ENCODE data around the gene LGALS9C. TPM values are rescaled to one million over a fixed set of nuclear protein-coding genes. Genes with fewer than 3 reads are reported as not detected.
"Not testable (repeated sequence)": the region's sequence is repeated elsewhere in the genome, so short reads cannot be mapped to it uniquely, and the experiment has no call there.

The LGALS9C gene
- total RNA-seq, 1 donor from 2014 or later: not detected

- not testable (repeated sequence) for H3K36me3 Mint-ChIP-seq (ENCODE audit: unreplicated experiment); H3K4me3 Mint-ChIP-seq (ENCODE audit: unreplicated experiment); H3K27me3 Mint-ChIP-seq (ENCODE audit: unreplicated experiment); H3K9me3 Mint-ChIP-seq (ENCODE audit: unreplicated experiment); H3K27ac Mint-ChIP-seq (ENCODE audit: unreplicated experiment); H3K4me1 Mint-ChIP-seq (ENCODE audit: unreplicated experiment); DNase-seq (ENCODE audit: extremely low spot score, unreplicated experiment)
These were observed 12.6 kb upstream of the LGALS9C start for GRCh38 chr17:18463831-18464502.

- DNase-seq (ENCODE audit: extremely low spot score, unreplicated experiment); H3K4me1 Mint-ChIP-seq (ENCODE audit: unreplicated experiment); H3K9me3 Mint-ChIP-seq (ENCODE audit: unreplicated experiment); H3K27me3 Mint-ChIP-seq (ENCODE audit: unreplicated experiment); H3K27ac Mint-ChIP-seq (ENCODE audit: unreplicated experiment); H3K4me3 Mint-ChIP-seq (ENCODE audit: unreplicated experiment); H3K36me3 Mint-ChIP-seq (ENCODE audit: unreplicated experiment): not testable (repeated sequence)
These were observed 10.2 kb upstream of the LGALS9C start for GRCh38 chr17:18466250-18466983.

- not testable (repeated sequence) for H3K36me3 Mint-ChIP-seq (ENCODE audit: unreplicated experiment); H3K9me3 Mint-ChIP-seq (ENCODE audit: unreplicated experiment); DNase-seq (ENCODE audit: extremely low spot score, unreplicated experiment); H3K27me3 Mint-ChIP-seq (ENCODE audit: unreplicated experiment); H3K4me3 Mint-ChIP-seq (ENCODE audit: unreplicated experiment); H3K27ac Mint-ChIP-seq (ENCODE audit: unreplicated experiment); H3K4me1 Mint-ChIP-seq (ENCODE audit: unreplicated experiment)
These were observed 9.6 kb upstream of the LGALS9C start for GRCh38 chr17:18467001-18467400.

GRCh38 chr17:18468472-18469171 is 8.0 kb upstream of the LGALS9C start:
- not testable (repeated sequence) for H3K4me3 Mint-ChIP-seq (ENCODE audit: unreplicated experiment); H3K9me3 Mint-ChIP-seq (ENCODE audit: unreplicated experiment); H3K27ac Mint-ChIP-seq (ENCODE audit: unreplicated experiment); H3K36me3 Mint-ChIP-seq (ENCODE audit: unreplicated experiment); H3K4me1 Mint-ChIP-seq (ENCODE audit: unreplicated experiment); H3K27me3 Mint-ChIP-seq (ENCODE audit: unreplicated experiment); DNase-seq (ENCODE audit: extremely low spot score, unreplicated experiment)

GRCh38 chr17:18469837-18470236 is 6.8 kb upstream of the LGALS9C start:
- H3K36me3 Mint-ChIP-seq (ENCODE audit: unreplicated experiment); H3K9me3 Mint-ChIP-seq (ENCODE audit: unreplicated experiment); H3K27ac Mint-ChIP-seq (ENCODE audit: unreplicated experiment); H3K27me3 Mint-ChIP-seq (ENCODE audit: unreplicated experiment); H3K4me3 Mint-ChIP-seq (ENCODE audit: unreplicated experiment); DNase-seq (ENCODE audit: extremely low spot score, unreplicated experiment); H3K4me1 Mint-ChIP-seq (ENCODE audit: unreplicated experiment): not testable (repeated sequence)

GRCh38 chr17:18470345-18470930 is 6.2 kb upstream of the LGALS9C start:
- not testable (repeated sequence) for H3K4me1 Mint-ChIP-seq (ENCODE audit: unreplicated experiment); DNase-seq (ENCODE audit: extremely low spot score, unreplicated experiment); H3K9me3 Mint-ChIP-seq (ENCODE audit: unreplicated experiment); H3K27ac Mint-ChIP-seq (ENCODE audit: unreplicated experiment); H3K36me3 Mint-ChIP-seq (ENCODE audit: unreplicated experiment); H3K27me3 Mint-ChIP-seq (ENCODE audit: unreplicated experiment); H3K4me3 Mint-ChIP-seq (ENCODE audit: unreplicated experiment)

- H3K36me3 Mint-ChIP-seq (ENCODE audit: unreplicated experiment); H3K9me3 Mint-ChIP-seq (ENCODE audit: unreplicated experiment); H3K27ac Mint-ChIP-seq (ENCODE audit: unreplicated experiment); DNase-seq (ENCODE audit: extremely low spot score, unreplicated experiment); H3K27me3 Mint-ChIP-seq (ENCODE audit: unreplicated experiment); H3K4me3 Mint-ChIP-seq (ENCODE audit: unreplicated experiment): not testable (repeated sequence)
- peaks cover 11% of the 10 kb centered on the region for H3K4me1 Mint-ChIP-seq (ENCODE audit: unreplicated experiment)
These were observed 2.6 kb upstream of the LGALS9C start for GRCh38 chr17:18473967-18474366.

GRCh38 chr17:18474754-18475153 is 1.8 kb upstream of the LGALS9C start:
- not testable (repeated sequence) for H3K27me3 Mint-ChIP-seq (ENCODE audit: unreplicated experiment); H3K4me3 Mint-ChIP-seq (ENCODE audit: unreplicated experiment); H3K9me3 Mint-ChIP-seq (ENCODE audit: unreplicated experiment); H3K27ac Mint-ChIP-seq (ENCODE audit: unreplicated experiment); H3K36me3 Mint-ChIP-seq (ENCODE audit: unreplicated experiment); DNase-seq (ENCODE audit: extremely low spot score, unreplicated experiment)
- H3K4me1 Mint-ChIP-seq (ENCODE audit: unreplicated experiment): peaks cover 11% of the 10 kb centered on the region

GRCh38 chr17:18477367-18477766 is 778 bp downstream of the LGALS9C start:
- not testable (repeated sequence) for H3K36me3 Mint-ChIP-seq (ENCODE audit: unreplicated experiment); DNase-seq (ENCODE audit: extremely low spot score, unreplicated experiment); H3K27ac Mint-ChIP-seq (ENCODE audit: unreplicated experiment); H3K27me3 Mint-ChIP-seq (ENCODE audit: unreplicated experiment); H3K9me3 Mint-ChIP-seq (ENCODE audit: unreplicated experiment); H3K4me3 Mint-ChIP-seq (ENCODE audit: unreplicated experiment)
- peaks cover 11% of the 10 kb centered on the region for H3K4me1 Mint-ChIP-seq (ENCODE audit: unreplicated experiment)

GRCh38 chr17:18478362-18478761 is 1.8 kb downstream of the LGALS9C start:
- H3K27me3 Mint-ChIP-seq (ENCODE audit: unreplicated experiment); H3K36me3 Mint-ChIP-seq (ENCODE audit: unreplicated experiment); H3K27ac Mint-ChIP-seq (ENCODE audit: unreplicated experiment); DNase-seq (ENCODE audit: extremely low spot score, unreplicated experiment); H3K9me3 Mint-ChIP-seq (ENCODE audit: unreplicated experiment); H3K4me3 Mint-ChIP-seq (ENCODE audit: unreplicated experiment): not testable (repeated sequence)
- peaks cover 11% of the 10 kb centered on the region for H3K4me1 Mint-ChIP-seq (ENCODE audit: unreplicated experiment)

- H3K27me3 Mint-ChIP-seq (ENCODE audit: unreplicated experiment); H3K36me3 Mint-ChIP-seq (ENCODE audit: unreplicated experiment); H3K27ac Mint-ChIP-seq (ENCODE audit: unreplicated experiment); DNase-seq (ENCODE audit: extremely low spot score, unreplicated experiment); H3K9me3 Mint-ChIP-seq (ENCODE audit: unreplicated experiment); H3K4me3 Mint-ChIP-seq (ENCODE audit: unreplicated experiment): not testable (repeated sequence)
- H3K4me1 Mint-ChIP-seq (ENCODE audit: unreplicated experiment): peaks cover 11% of the 10 kb centered on the region
These were observed 2.5 kb downstream of the LGALS9C start for GRCh38 chr17:18478977-18479595.

All from osteocyte (in vitro differentiated cells).